Measurements from ENCODE around the gene CDR2L.
A peak's percentile ranks its signal among the peaks of the same experiment; 100 is the strongest.

Gene CDR2L

DNA sequence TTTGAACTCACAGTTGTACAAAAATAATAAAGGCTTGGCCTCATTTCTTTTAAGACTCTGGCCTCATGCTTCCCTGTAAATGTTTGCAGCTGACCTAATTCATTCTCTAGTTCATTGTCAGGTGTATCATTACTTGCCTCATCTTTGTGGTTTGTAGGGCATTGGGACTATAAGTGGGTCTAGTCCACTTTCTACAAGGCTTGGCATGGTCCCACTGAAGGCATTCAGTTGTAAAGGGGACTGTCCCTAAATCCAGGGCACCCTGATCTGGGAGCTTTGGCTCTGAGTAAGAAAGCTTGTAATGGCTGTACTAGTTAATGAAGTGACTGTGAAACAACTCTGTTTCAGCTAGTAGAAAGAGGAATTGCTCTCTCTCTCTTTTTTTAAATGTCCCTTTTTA, 62.3 kb downstream of the CDR2L start:
- no peak overlapping the region for H3K27ac Mint-ChIP-seq
- H3K9me3 Mint-ChIP-seq, result no peaks in the 10 kb centered on the region
- H3K4me1 Mint-ChIP-seq, result peaks cover 40% of the 10 kb centered on the region
- H3K27me3 Mint-ChIP-seq (ENCODE audit: low read depth, poor library complexity), result peaks cover 11% of the 10 kb centered on the region
- no peak for DNase-seq
- H3K36me3 Mint-ChIP-seq (ENCODE audit: low read depth), result peaks cover 47% of the 10 kb centered on the region
- TF ChIP-seq, protein P1, sequence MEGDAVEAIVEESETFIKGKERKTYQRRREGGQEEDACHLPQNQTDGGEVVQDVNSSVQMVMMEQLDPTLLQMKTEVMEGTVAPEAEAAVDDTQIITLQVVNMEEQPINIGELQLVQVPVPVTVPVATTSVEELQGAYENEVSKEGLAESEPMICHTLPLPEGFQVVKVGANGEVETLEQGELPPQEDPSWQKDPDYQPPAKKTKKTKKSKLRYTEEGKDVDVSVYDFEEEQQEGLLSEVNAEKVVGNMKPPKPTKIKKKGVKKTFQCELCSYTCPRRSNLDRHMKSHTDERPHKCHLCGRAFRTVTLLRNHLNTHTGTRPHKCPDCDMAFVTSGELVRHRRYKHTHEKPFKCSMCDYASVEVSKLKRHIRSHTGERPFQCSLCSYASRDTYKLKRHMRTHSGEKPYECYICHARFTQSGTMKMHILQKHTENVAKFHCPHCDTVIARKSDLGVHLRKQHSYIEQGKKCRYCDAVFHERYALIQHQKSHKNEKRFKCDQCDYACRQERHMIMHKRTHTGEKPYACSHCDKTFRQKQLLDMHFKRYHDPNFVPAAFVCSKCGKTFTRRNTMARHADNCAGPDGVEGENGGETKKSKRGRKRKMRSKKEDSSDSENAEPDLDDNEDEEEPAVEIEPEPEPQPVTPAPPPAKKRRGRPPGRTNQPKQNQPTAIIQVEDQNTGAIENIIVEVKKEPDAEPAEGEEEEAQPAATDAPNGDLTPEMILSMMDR (IDR thresholded peaks at IDR 0.05), result no peak
- H3K4me3 Mint-ChIP-seq, result peak overlapping the region; percentile 52

DNA sequence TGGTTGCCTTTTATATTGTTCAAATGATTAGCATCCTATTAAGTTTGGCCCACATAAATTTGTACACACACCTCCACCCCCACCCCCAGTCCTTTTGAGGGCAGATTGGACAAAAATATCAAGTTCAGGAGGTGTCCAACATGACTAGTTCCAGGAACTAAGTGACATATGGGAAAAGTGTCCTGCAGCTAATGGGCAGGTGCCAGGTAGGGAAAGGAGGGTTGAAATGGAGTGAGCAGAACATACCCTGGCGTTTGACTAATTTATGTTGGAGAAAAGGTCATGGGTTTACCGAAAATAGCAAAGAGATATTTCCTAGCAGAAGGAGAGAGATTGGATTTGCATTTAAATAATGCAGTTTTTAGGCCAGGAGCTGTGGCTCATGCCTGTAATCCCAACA, 64.5 kb downstream of the CDR2L start:
- peaks cover 62% of the 10 kb centered on the region for H3K36me3 Mint-ChIP-seq (ENCODE audit: low read depth)
- H3K27ac Mint-ChIP-seq, result no peak overlapping the region
- DNase-seq, result no peak
- H3K27me3 Mint-ChIP-seq (ENCODE audit: low read depth, poor library complexity), result no peaks in the 10 kb centered on the region
- no peak overlapping the region for H3K4me3 Mint-ChIP-seq
- TF ChIP-seq, protein P1 (IDR thresholded peaks at IDR 0.05), result no peak
- no peaks in the 10 kb centered on the region for H3K9me3 Mint-ChIP-seq
- H3K4me1 Mint-ChIP-seq, result peaks cover 23% of the 10 kb centered on the region
